ENCODE data around the gene POLR2H. TPM values are rescaled to one million over a fixed set of nuclear protein-coding genes. Genes with fewer than 3 reads are reported as not detected.

POLR2H gene
- total and polyA plus RNA-seq, 10 of the 15 experiments (the other 5 are each of a cell fraction or from before 2014, with no cell fraction given) = 74.2 to 357 (median 143) TPM

- TF ChIP-seq, protein P1, sequence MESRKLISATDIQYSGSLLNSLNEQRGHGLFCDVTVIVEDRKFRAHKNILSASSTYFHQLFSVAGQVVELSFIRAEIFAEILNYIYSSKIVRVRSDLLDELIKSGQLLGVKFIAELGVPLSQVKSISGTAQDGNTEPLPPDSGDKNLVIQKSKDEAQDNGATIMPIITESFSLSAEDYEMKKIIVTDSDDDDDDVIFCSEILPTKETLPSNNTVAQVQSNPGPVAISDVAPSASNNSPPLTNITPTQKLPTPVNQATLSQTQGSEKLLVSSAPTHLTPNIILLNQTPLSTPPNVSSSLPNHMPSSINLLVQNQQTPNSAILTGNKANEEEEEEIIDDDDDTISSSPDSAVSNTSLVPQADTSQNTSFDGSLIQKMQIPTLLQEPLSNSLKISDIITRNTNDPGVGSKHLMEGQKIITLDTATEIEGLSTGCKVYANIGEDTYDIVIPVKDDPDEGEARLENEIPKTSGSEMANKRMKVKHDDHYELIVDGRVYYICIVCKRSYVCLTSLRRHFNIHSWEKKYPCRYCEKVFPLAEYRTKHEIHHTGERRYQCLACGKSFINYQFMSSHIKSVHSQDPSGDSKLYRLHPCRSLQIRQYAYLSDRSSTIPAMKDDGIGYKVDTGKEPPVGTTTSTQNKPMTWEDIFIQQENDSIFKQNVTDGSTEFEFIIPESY (IDR thresholded peaks at IDR 0.05) = no peak
- no peak for TF ChIP-seq E4F1 (IDR thresholded peaks at IDR 0.05; ENCODE audit: borderline replicate concordance, partially characterized antibody)
- no peak for TF ChIP-seq HDAC2 (IDR thresholded peaks at IDR 0.05)
Measured at GRCh38 chr3:184389935-184390528, 28.5 kb downstream of the POLR2H start (continued).

- Histone ChIP-seq H3K9ac (ENCODE audit: control insufficient read depth, insufficient read depth, low read length) (no peak overlapping the region), H4K20me1 (ENCODE audit: control insufficient read depth, insufficient read depth) (no peaks in the 10 kb centered on the region), H3K4me1 (ENCODE audit: control insufficient read depth, insufficient read depth, low read length) (no peaks in the 10 kb centered on the region), H3K27me3 (replicated peaks in 1 of 2; ENCODE audit: control insufficient read depth in 2 of 2, insufficient read depth in 2 of 2, low read length in 1 of 2) (peaks cover 0 to 6% of the 10 kb centered on the region in 2 experiments), H3K27ac (ENCODE audit: control insufficient read depth, insufficient read depth) (no peak overlapping the region), H2AFZ (ENCODE audit: control insufficient read depth, low read depth, low read length) (no peak overlapping the region), H3K4me3 (no peak overlapping the region), H3K9me3 (replicated peaks; ENCODE audit: control insufficient read depth, insufficient read depth, low read length) (no peaks in the 10 kb centered on the region), H3K79me2 (ENCODE audit: control insufficient read depth, insufficient read depth, low read length) (no peaks in the 10 kb centered on the region), H3K4me2 (ENCODE audit: control insufficient read depth, insufficient read depth) (no peak overlapping the region), H3K36me3 (ENCODE audit: control insufficient read depth in 2 of 2, insufficient read depth in 2 of 2, low read length in 1 of 2) (no peaks in the 10 kb centered on the region)
- ATAC-seq (no peak), FAIRE-seq (no peak), DNase-seq (ENCODE audit: low read depth, low spot score) (no peak)
- ChIA-PET CTCF (interaction anchor here (1.0 kb wide), 1 partner anchor 20 kb away, joined by 3 read pairs; no protein-coding TSS in a partner anchor), POLR2A (no interaction called here), SMC1A (ENCODE audit: uncharacterized antibody, unreplicated experiment) (no interaction called here), RAD21 (ENCODE audit: unreplicated experiment) (no interaction called here)
- no TSS peak for BruUV-seq (replicated peaks)
- in situ Hi-C loops (cut with MboI) = no loop called here
- whole genome bisulfite sequencing (ENCODE audit: insufficient coverage, insufficient replicate concordance, low lambda C conversion rate, missing lambda C conversion rate) = 0% methylated on average over 3 of the region's 3 CpGs
- intact Hi-C loops (cut with micrococcal nuclease; ENCODE audit: unreplicated experiment) = no loop called here
- TF ChIP-seq NFYB (IDR thresholded peaks at IDR 0.05; ENCODE audit: insufficient read depth, low read depth, low read length) = no peak
- no peak for TF ChIP-seq RBBP5 (conservative IDR thresholded peaks at IDR 0.05)
- TF ChIP-seq SP1 (IDR thresholded peaks at IDR 0.05; ENCODE audit: low read depth, low read length) = no peak
- TF ChIP-seq HDAC2 (IDR thresholded peaks at IDR 0.05) = no peak
- no peak for TF ChIP-seq KDM1A (IDR thresholded peaks at IDR 0.05; ENCODE audit: borderline replicate concordance)
- TF ChIP-seq, protein P2, sequence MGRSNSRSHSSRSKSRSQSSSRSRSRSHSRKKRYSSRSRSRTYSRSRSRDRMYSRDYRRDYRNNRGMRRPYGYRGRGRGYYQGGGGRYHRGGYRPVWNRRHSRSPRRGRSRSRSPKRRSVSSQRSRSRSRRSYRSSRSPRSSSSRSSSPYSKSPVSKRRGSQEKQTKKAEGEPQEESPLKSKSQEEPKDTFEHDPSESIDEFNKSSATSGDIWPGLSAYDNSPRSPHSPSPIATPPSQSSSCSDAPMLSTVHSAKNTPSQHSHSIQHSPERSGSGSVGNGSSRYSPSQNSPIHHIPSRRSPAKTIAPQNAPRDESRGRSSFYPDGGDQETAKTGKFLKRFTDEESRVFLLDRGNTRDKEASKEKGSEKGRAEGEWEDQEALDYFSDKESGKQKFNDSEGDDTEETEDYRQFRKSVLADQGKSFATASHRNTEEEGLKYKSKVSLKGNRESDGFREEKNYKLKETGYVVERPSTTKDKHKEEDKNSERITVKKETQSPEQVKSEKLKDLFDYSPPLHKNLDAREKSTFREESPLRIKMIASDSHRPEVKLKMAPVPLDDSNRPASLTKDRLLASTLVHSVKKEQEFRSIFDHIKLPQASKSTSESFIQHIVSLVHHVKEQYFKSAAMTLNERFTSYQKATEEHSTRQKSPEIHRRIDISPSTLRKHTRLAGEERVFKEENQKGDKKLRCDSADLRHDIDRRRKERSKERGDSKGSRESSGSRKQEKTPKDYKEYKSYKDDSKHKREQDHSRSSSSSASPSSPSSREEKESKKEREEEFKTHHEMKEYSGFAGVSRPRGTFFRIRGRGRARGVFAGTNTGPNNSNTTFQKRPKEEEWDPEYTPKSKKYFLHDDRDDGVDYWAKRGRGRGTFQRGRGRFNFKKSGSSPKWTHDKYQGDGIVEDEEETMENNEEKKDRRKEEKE (IDR thresholded peaks at IDR 0.05) = no peak
- TF ChIP-seq MTA2 (IDR thresholded peaks at IDR 0.05; ENCODE audit: low read depth) = no peak
- TF ChIP-seq, protein P3, sequence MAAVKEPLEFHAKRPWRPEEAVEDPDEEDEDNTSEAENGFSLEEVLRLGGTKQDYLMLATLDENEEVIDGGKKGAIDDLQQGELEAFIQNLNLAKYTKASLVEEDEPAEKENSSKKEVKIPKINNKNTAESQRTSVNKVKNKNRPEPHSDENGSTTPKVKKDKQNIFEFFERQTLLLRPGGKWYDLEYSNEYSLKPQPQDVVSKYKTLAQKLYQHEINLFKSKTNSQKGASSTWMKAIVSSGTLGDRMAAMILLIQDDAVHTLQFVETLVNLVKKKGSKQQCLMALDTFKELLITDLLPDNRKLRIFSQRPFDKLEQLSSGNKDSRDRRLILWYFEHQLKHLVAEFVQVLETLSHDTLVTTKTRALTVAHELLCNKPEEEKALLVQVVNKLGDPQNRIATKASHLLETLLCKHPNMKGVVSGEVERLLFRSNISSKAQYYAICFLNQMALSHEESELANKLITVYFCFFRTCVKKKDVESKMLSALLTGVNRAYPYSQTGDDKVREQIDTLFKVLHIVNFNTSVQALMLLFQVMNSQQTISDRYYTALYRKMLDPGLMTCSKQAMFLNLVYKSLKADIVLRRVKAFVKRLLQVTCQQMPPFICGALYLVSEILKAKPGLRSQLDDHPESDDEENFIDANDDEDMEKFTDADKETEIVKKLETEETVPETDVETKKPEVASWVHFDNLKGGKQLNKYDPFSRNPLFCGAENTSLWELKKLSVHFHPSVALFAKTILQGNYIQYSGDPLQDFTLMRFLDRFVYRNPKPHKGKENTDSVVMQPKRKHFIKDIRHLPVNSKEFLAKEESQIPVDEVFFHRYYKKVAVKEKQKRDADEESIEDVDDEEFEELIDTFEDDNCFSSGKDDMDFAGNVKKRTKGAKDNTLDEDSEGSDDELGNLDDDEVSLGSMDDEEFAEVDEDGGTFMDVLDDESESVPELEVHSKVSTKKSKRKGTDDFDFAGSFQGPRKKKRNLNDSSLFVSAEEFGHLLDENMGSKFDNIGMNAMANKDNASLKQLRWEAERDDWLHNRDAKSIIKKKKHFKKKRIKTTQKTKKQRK (IDR thresholded peaks at IDR 0.05; ENCODE audit: low read depth, low read length) = no peak
- TF ChIP-seq LARP7 (IDR thresholded peaks at IDR 0.05) = no peak
- TF ChIP-seq RAD51 (IDR thresholded peaks at IDR 0.05) = no peak
Measured at GRCh38 chr3:184391266-184391665, 29.8 kb downstream of the POLR2H start.

Data from GM12878 (cell line).